HepG2 (cell line): ENCODE data around the gene NOS1AP. TPM values are rescaled to one million over a fixed set of nuclear protein-coding genes. Genes with fewer than 3 reads are reported as not detected.

Experiments
- ATAC-seq: fragments of 200-7000 bp; cut with Tn5 transposase; 3 replicates; pipeline ENCODE4 v1.9.1; 2020; ENCODE audit warnings: mild to moderate bottlenecking, moderate library complexity
- BruUV-seq: library from RNA; stranded (reverse); fragments of 400-500 nt; replicated peaks from 2 replicates; lab custom pipeline; 2021; lab: Mats Ljungman, UMichigan
- CTCF ChIA-PET: fragments of 300-600 bp; formaldehyde crosslinking; extraction: SDS; loops from one replicate; lab custom pipeline; 2021; ENCODE audit warnings: low total read pairs, inconsistent platforms, low intra/inter-chr PET ratio; lab: Yijun Ruan, JAX
- POLR2A ChIA-PET: fragments of 350-600 bp; sonication (Branson Sonifier 250); formaldehyde crosslinking; loops from one replicate; lab custom pipeline; 2020; ENCODE audit warnings: antibody characterized with exemption, inconsistent platforms; lab: Yijun Ruan, JAX
- DNase-seq: peaks from one replicate; pipeline ENCODE4 v3.0.0-alpha.2; 2015; ENCODE audit warnings: low spot score
- FAIRE-seq: peaks from 3 replicates; lab custom pipeline; 2011; peaks lifted over from hg19 to GRCh38; lab: Jason Lieb, UNC
- H2AFZ ChIP-seq: one replicate; pipeline ENCODE4 v1.6.1; 2011; ENCODE audit warnings: low read length, inconsistent platforms
- H3K27ac ChIP-seq: fragments of 300-600 bp; 3 replicates; pipeline ENCODE4 v1.8.0; 2011; ENCODE audit warnings: mixed run types, mild to moderate bottlenecking, mixed read lengths, low read length, inconsistent platforms; ENCODE audit not compliant: insufficient read depth; ENCODE audit errors: extremely low read length
- H3K27me3 ChIP-seq, 2 experiments: fragments of 200-600 bp in 1 of 2; 2 replicates in 1 of 2; 3 replicates in 1 of 2; pipeline versions ENCODE4 v1.6.0 to v1.8.0; 2011; ENCODE audit warnings: low read length in 2 of 2, mild to moderate bottlenecking in 2 of 2, moderate library complexity in 2 of 2, inconsistent platforms in 1 of 2; ENCODE audit not compliant: insufficient read depth in 2 of 2, control insufficient read depth in 1 of 2
- H3K36me3 ChIP-seq, 2 experiments: fragments of 200-600 bp in 1 of 2; replicated peaks in 1 of 2; 2 replicates in 1 of 2; 3 replicates in 1 of 2; pipeline versions ENCODE4 v1.5.1 to v1.8.0; 2011; ENCODE audit warnings: low read length in 2 of 2, inconsistent platforms in 1 of 2; ENCODE audit not compliant: insufficient read depth in 2 of 2, control insufficient read depth in 1 of 2
- H3K4me1 ChIP-seq: 2 replicates; pipeline ENCODE4 v1.5.1; 2012; ENCODE audit warnings: low read length, inconsistent platforms; ENCODE audit not compliant: insufficient read depth
- H3K4me2 ChIP-seq: 2 replicates; pipeline ENCODE4 v1.6.0; 2011; ENCODE audit warnings: low read depth, low read length, inconsistent platforms
- H3K4me3 ChIP-seq, 3 experiments: fragments of 200-600 bp in 1 of 3; sonication (generic), shearing (Covaris generic) in 1 of 3; replicated peaks in 1 of 3; 2 replicates each; pipeline ENCODE4 v1.5.1; 2011 to 2016; ENCODE audit warnings: low read length in 3 of 3, inconsistent platforms in 2 of 3, low read depth in 2 of 3, mild to moderate bottlenecking in 2 of 3, control low read depth in 1 of 3, mixed read lengths in 1 of 3; ENCODE audit not compliant: insufficient read depth in 1 of 3
- H3K79me2 ChIP-seq: one replicate; pipeline ENCODE4 v1.6.1; 2011; ENCODE audit warnings: low read length, inconsistent platforms; ENCODE audit not compliant: insufficient read depth
- H3K9ac ChIP-seq: 2 replicates; pipeline ENCODE4 v1.6.0; 2011; ENCODE audit warnings: mild to moderate bottlenecking, low read depth, low read length, inconsistent platforms; ENCODE audit not compliant: insufficient read depth
- H3K9me3 ChIP-seq: 2 replicates; pipeline ENCODE4 v1.5.1; 2012; ENCODE audit warnings: mild to moderate bottlenecking, low read length
- H4K20me1 ChIP-seq: 2 replicates; pipeline ENCODE4 v1.6.0; 2011; ENCODE audit warnings: inconsistent platforms, mild to moderate bottlenecking, low read length, moderate library complexity; ENCODE audit not compliant: insufficient read depth
- ATF7 ChIP-seq, 2 experiments: fragments of 450-650 bp in 1 of 2; sonication (generic) in 1 of 2; formaldehyde crosslinking in 1 of 2; IDR thresholded peaks; 2 replicates each; pipeline versions ENCODE4 v1.4.0 to v1.6.1; 2016 to 2020; ENCODE audit warnings: antibody characterized with exemption in 1 of 2, mild to moderate bottlenecking in 1 of 2, missing genetic modification reagents in 1 of 2
- CHCHD3 ChIP-seq: sonication (generic); formaldehyde crosslinking; IDR thresholded peaks from 2 replicates; pipeline ENCODE4 v1.8.0; 2022; ENCODE audit warnings: mild to moderate bottlenecking, missing genetic modification reagents, moderate library complexity
- CREB1 ChIP-seq, 2 experiments: fragments of 450-650 bp in 1 of 2; IDR thresholded peaks; 2 replicates each; pipeline ENCODE4 v1.6.1; 2016 to 2017; ENCODE audit warnings: control low read depth in 1 of 2, mild to moderate bottlenecking in 1 of 2, missing compliant biosample characterization in 1 of 2, missing genetic modification characterization in 1 of 2
- HIVEP1 ChIP-seq: sonication (generic); formaldehyde crosslinking; IDR thresholded peaks from 2 replicates; pipeline ENCODE4 v1.4.0; 2020; ENCODE audit warnings: mild to moderate bottlenecking, missing genetic modification reagents
- IKZF4 ChIP-seq: sonication (generic); formaldehyde crosslinking; IDR thresholded peaks from 2 replicates; pipeline ENCODE4 v1.5.1; 2020; ENCODE audit warnings: borderline replicate concordance, mild to moderate bottlenecking, low read depth, missing genetic modification reagents; ENCODE audit errors: not compliant biosample characterization
- MTA1 ChIP-seq: sonication (generic); formaldehyde crosslinking; IDR thresholded peaks from 2 replicates; pipeline ENCODE4 v1.4.0; 2020; ENCODE audit warnings: missing genetic modification reagents, mild to moderate bottlenecking, borderline replicate concordance
- SIN3A ChIP-seq: IDR thresholded peaks from 2 replicates; pipeline ENCODE4 v1.6.1; 2011; ENCODE audit warnings: low read depth, mild to moderate bottlenecking, control low read depth, low read length, borderline replicate concordance
- ZNF124 ChIP-seq: sonication (generic); formaldehyde crosslinking; IDR thresholded peaks from 2 replicates; pipeline ENCODE4 v1.4.0; 2020; ENCODE audit warnings: missing genetic modification reagents
- WGBS: methylation state at CpG from one replicate; pipeline ENCODE4 v1.1.6; 2017; ENCODE audit warnings: low lambda C conversion rate; 5-methylcytosine and 5-hydroxymethylcytosine counted together
- in situ Hi-C: cut with HindIII; loops from 2 replicates; pipeline ENCODE4 v1.10.0; 2017; ENCODE audit warnings: low pct_unique_long_range_greater_than_20kb; ENCODE audit not compliant: extremely low pct_ligation_motif_present
- intact Hi-C: fragments of 100-400 bp; cut with micrococcal nuclease; formaldehyde crosslinking; loops from one replicate; pipeline ENCODE4 v1.10.0; 2022; ENCODE audit not compliant: unreplicated experiment
- polyA plus RNA-seq, 8 experiments: library from polyadenylated mRNA; depleted of rRNA in 3 of 8; stranded (reverse) in 7 of 8; unstranded in 1 of 8; fragments of >200 nt; fragmentation: Illumina TruSeq in 4 of 8; extraction: Trizol in 4 of 8; gene quantifications; 2 replicates each; pipeline versions ENCODE4 v1.2.1 to v1.2.3, GENCODE V29; 2011 to 2016; ENCODE audit warnings: low read depth in 4 of 8, missing spikeins in 1 of 8, mixed read lengths in 1 of 8; ENCODE audit not compliant: insufficient read depth in 1 of 8
- total RNA-seq, 5 experiments: library from RNA; depleted of rRNA; stranded (reverse); fragments of >200 nt; fragmentation: Illumina TruSeq; extraction: Trizol; gene quantifications; 2 replicates each; pipeline ENCODE4 v1.2.3, GENCODE V29; 2016; ENCODE audit warnings: low read depth in 1 of 5
- TF ChIP-seq, protein P1 (sequence below): sonication (generic); formaldehyde crosslinking; IDR thresholded peaks from 2 replicates; pipeline ENCODE4 v1.8.1; 2023; ENCODE audit warnings: mild to moderate bottlenecking, missing genetic modification reagents
- TF ChIP-seq, protein P2 (sequence below): sonication (generic); formaldehyde crosslinking; IDR thresholded peaks from 2 replicates; pipeline ENCODE4 v1.4.0; 2020; ENCODE audit warnings: missing genetic modification reagents, borderline replicate concordance
- TF ChIP-seq, protein P3 (sequence below), 2 experiments: sonication (generic) in 1 of 2; formaldehyde crosslinking in 1 of 2; IDR thresholded peaks; 2 replicates each; pipeline versions ENCODE4 v1.4.0 to v1.6.1; 2018 to 2020; ENCODE audit warnings: missing genetic modification reagents in 2 of 2, borderline replicate concordance in 1 of 2, low read depth in 1 of 2, mild to moderate bottlenecking in 1 of 2, missing biosample characterization in 1 of 2

The NOS1AP gene
- total and polyA plus RNA-seq, 2 of the 13 experiments (the other 11 are each of a cell fraction or from before 2014, with no cell fraction given), result 2.0 to 3.3 TPM

DNA sequence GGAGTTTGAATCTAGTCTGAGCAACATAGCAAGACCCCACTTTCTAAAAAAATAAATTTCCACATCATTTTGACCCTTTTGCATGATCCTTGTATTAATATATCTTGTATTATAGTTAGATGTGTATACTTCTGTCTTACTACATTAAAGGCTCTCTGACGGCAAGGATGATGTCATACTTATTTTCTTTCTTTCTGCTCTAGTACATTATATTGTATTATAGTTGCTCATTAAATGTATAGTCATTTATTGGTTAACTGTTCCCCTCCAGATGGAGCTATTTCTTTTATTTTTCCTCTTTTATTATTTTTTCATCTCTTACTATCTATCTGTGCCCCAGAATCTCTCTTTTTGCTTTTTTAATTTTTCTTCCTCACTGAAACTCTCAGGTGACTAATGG lies 30.9 kb upstream of the NOS1AP start:
- BruUV-seq, result no TSS peak
- FAIRE-seq (no peak), ATAC-seq (no peak), DNase-seq (no peak)
- no peaks in the 10 kb centered on the region for H4K20me1 ChIP-seq
- TF ChIP-seq, protein P1, sequence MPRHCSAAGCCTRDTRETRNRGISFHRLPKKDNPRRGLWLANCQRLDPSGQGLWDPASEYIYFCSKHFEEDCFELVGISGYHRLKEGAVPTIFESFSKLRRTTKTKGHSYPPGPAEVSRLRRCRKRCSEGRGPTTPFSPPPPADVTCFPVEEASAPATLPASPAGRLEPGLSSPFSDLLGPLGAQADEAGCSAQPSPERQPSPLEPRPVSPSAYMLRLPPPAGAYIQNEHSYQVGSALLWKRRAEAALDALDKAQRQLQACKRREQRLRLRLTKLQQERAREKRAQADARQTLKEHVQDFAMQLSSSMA (CRISPR knock-in tag), result no peak
- TF ChIP-seq HIVEP1 (no peak), ATF7 (IDR thresholded peaks at IDR 0.05) (peak; percentile 95), ATF7 (CRISPR knock-in tag; IDR thresholded peaks at IDR 0.05) (no peak), CREB1 (IDR thresholded peaks at IDR 0.05) (peak; percentile 8; the same call in 1 of the 2 replicates), CREB1 (CRISPR knock-in tag; IDR thresholded peaks at IDR 0.05) (no peak)
- no peaks in the 10 kb centered on the region for H3K36me3 ChIP-seq
- ChIA-PET POLR2A (no interaction called here), CTCF (interaction anchor here (2.4 kb wide), 1 partner anchor 246 kb away, joined by 23 read pairs; no protein-coding TSS in a partner anchor)
- no peak overlapping the region for H3K9ac ChIP-seq
- peaks cover 0 to 8% of the 10 kb centered on the region in 2 experiments; a peak in 2 of 5 replicates for H3K27me3 ChIP-seq
- H3K4me1 ChIP-seq, result peaks cover 19% of the 10 kb centered on the region
- H3K27ac ChIP-seq, result no peak overlapping the region
- in situ Hi-C loops, result no loop called here
- no peak overlapping the region for H3K4me2 ChIP-seq
- no peak overlapping the region for H2AFZ ChIP-seq
- intact Hi-C loops, result no loop called here
- 7% methylated on average over 1 of the region's 1 CpG for WGBS
- no peaks in the 10 kb centered on the region for H3K79me2 ChIP-seq
- no peaks in the 10 kb centered on the region for H3K9me3 ChIP-seq
- H3K4me3 ChIP-seq, result no peak overlapping the region

GRCh38 chr1:162040001-162040400 lies 29.5 kb upstream of the NOS1AP start:
- intact Hi-C loops (loop anchor here (1.0 kb wide), 1 partner anchor 172 kb away; no protein-coding TSS in a partner anchor), in situ Hi-C loops (no loop called here)
- BruUV-seq, result no TSS peak
- FAIRE-seq, result no peak
- no peak for ATAC-seq
- Histone ChIP-seq H3K9me3 (no peaks in the 10 kb centered on the region), H3K4me2 (no peak overlapping the region), H3K27me3 (no peaks in the 10 kb centered on the region; a peak in 2 of 5 replicates), H3K36me3 (no peaks in the 10 kb centered on the region), H4K20me1 (no peaks in the 10 kb centered on the region), H3K4me1 (peaks cover 18% of the 10 kb centered on the region), H3K27ac (no peak overlapping the region), H2AFZ (no peak overlapping the region), H3K4me3 (no peak overlapping the region), H3K79me2 (no peaks in the 10 kb centered on the region), H3K9ac (no peak overlapping the region)
- no peak for DNase-seq
- POLR2A ChIA-PET, result no interaction called here
- WGBS, result 9% methylated on average over 4 of the region's 4 CpGs
- CTCF ChIA-PET, result no interaction called here
- TF ChIP-seq MTA1 (CRISPR knock-in tag) (no peak), ZNF124 (CRISPR knock-in tag) (no peak), IKZF4 (CRISPR knock-in tag) (no peak), CHCHD3 (CRISPR knock-in tag) (no peak), SIN3A (no peak)
- TF ChIP-seq, protein P2, sequence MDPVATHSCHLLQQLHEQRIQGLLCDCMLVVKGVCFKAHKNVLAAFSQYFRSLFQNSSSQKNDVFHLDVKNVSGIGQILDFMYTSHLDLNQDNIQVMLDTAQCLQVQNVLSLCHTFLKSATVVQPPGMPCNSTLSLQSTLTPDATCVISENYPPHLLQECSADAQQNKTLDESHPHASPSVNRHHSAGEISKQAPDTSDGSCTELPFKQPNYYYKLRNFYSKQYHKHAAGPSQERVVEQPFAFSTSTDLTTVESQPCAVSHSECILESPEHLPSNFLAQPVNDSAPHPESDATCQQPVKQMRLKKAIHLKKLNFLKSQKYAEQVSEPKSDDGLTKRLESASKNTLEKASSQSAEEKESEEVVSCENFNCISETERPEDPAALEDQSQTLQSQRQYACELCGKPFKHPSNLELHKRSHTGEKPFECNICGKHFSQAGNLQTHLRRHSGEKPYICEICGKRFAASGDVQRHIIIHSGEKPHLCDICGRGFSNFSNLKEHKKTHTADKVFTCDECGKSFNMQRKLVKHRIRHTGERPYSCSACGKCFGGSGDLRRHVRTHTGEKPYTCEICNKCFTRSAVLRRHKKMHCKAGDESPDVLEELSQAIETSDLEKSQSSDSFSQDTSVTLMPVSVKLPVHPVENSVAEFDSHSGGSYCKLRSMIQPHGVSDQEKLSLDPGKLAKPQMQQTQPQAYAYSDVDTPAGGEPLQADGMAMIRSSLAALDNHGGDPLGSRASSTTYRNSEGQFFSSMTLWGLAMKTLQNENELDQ (CRISPR knock-in tag), result no peak
- TF ChIP-seq, protein P3, sequence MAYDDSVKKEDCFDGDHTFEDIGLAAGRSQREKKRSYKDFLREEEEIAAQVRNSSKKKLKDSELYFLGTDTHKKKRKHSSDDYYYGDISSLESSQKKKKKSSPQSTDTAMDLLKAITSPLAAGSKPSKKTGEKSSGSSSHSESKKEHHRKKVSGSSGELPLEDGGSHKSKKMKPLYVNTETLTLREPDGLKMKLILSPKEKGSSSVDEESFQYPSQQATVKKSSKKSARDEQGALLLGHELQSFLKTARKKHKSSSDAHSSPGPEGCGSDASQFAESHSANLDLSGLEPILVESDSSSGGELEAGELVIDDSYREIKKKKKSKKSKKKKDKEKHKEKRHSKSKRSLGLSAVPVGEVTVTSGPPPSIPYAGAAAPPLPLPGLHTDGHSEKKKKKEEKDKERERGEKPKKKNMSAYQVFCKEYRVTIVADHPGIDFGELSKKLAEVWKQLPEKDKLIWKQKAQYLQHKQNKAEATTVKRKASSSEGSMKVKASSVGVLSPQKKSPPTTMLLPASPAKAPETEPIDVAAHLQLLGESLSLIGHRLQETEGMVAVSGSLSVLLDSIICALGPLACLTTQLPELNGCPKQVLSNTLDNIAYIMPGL (CRISPR knock-in tag; IDR thresholded peaks at IDR 0.05; ENCODE audit: borderline replicate concordance in 1 of 2, low read depth in 1 of 2), result no peak
